Lower leg skin (tissue), 4 donors: ENCODE data around the gene PYHIN1. TPM values are rescaled to one million over a fixed set of nuclear protein-coding genes. Genes with fewer than 3 reads are reported as not detected.

Source experiments
- DNase-seq, 2 donors: peaks; one replicate each; pipeline ENCODE4 v3.0.0-alpha.2; 2019; ENCODE audit warnings: low spot score in 2 of 2
- H3K4me3 ChIP-seq: fragments of 200-600 bp; sonication (generic); 2 replicates; pipeline ENCODE4 v1.5.1; 2017; ENCODE audit warnings: mild to moderate bottlenecking, low read depth; ENCODE audit not compliant: poor library complexity, severe bottlenecking
- CTCF ChIP-seq, 3 donors: fragments of 450-650 bp; IDR thresholded peaks; one replicate each; pipeline ENCODE4 v1.5.1; 2016; ENCODE audit warnings: antibody characterized with exemption in 3 of 3, mild to moderate bottlenecking in 3 of 3, moderate library complexity in 2 of 3
- POLR2A ChIP-seq, 2 donors: fragments of 450-650 bp; IDR thresholded peaks; one replicate each; pipeline ENCODE4 v1.6.1; 2016 to 2017; ENCODE audit warnings: antibody characterized with exemption in 2 of 2, mild to moderate bottlenecking in 1 of 2, moderate library complexity in 1 of 2
- WGBS, 2 donors: methylation state at CpG; one replicate each; pipeline ENCODE4 v1.1.5; 2018; 5-methylcytosine and 5-hydroxymethylcytosine counted together
- intact Hi-C: fragments of 100-400 bp; cut with DNase I; formaldehyde crosslinking; loops from one replicate; pipeline ENCODE4 v1.15.0; 2023; ENCODE audit warnings: low total_unique reads
- total RNA-seq, 4 donors: library from RNA; depleted of rRNA; stranded (reverse); fragments of >200 nt; gene quantifications; one replicate each; pipeline ENCODE4 v1.1.0, GENCODE V29; 2016

PYHIN1 gene
- under 1 TPM in 1 of 4 donors, not detected in 3; 0.39 TPM for total RNA-seq

GRCh38 chr1:158931055-158931737 is at the start of gene PYHIN1:
Gene PYHIN1 (plus strand): TSS chr1:158931552. CDS start chr1:158936911, 5,359 bp downstream.
- DNase-seq, result no peak
- intact Hi-C loops, result no loop called here
- H3K4me3 ChIP-seq, result no peak within 1 kb of the TSS
- TF ChIP-seq POLR2A (IDR thresholded peaks at IDR 0.05) (no peak), CTCF (IDR thresholded peaks at IDR 0.05) (no peak)
- WGBS, 2 donors, result 54 to 61% methylated on average over 3 of the region's 3 CpGs

- intact Hi-C loops, result no loop called here
- TF ChIP-seq POLR2A (IDR thresholded peaks at IDR 0.05) (no peak), CTCF (IDR thresholded peaks at IDR 0.05) (no peak)
- H3K4me3 ChIP-seq, result no peak overlapping the region
- DNase-seq, result no peak
These were observed 37.7 kb upstream of the PYHIN1 start for GRCh38 chr1:158893654-158894053.

- intact Hi-C loops, result no loop called here
- no peak for TF ChIP-seq POLR2A (IDR thresholded peaks at IDR 0.05)
- no peak for TF ChIP-seq CTCF (IDR thresholded peaks at IDR 0.05)
- 45 to 68% methylated on average over 2 of the region's 2 CpGs for WGBS, 2 donors
- no peak for DNase-seq
- H3K4me3 ChIP-seq, result no peak overlapping the region
These were observed 32.6 kb upstream of the PYHIN1 start for GRCh38 chr1:158898722-158899121.

GRCh38 chr1:158901623-158902022 is 29.7 kb upstream of the PYHIN1 start:
- DNase-seq, result no peak
- WGBS, 2 donors, result 81 to 89% methylated on average over 3 of the region's 3 CpGs
- no peak overlapping the region for H3K4me3 ChIP-seq
- no peak for TF ChIP-seq CTCF (IDR thresholded peaks at IDR 0.05)
- TF ChIP-seq POLR2A (IDR thresholded peaks at IDR 0.05), result no peak
- intact Hi-C loops, result no loop called here

GRCh38 chr1:158916085-158916484 is 15.3 kb upstream of the PYHIN1 start:
- no peak for DNase-seq
- 23 to 25% methylated on average over 1 of the region's 1 CpG for WGBS, 2 donors
- TF ChIP-seq CTCF (IDR thresholded peaks at IDR 0.05), result no peak
- no peak for TF ChIP-seq POLR2A (IDR thresholded peaks at IDR 0.05)
- intact Hi-C loops, result no loop called here
- no peak overlapping the region for H3K4me3 ChIP-seq

GRCh38 chr1:158924677-158925076 is 6.7 kb upstream of the PYHIN1 start:
- H3K4me3 ChIP-seq, result no peak overlapping the region
- TF ChIP-seq POLR2A (IDR thresholded peaks at IDR 0.05) (no peak), CTCF (IDR thresholded peaks at IDR 0.05) (no peak)
- WGBS, 2 donors, result 57 to 68% methylated on average over 2 of the region's 2 CpGs
- intact Hi-C loops, result no loop called here
- DNase-seq, result no peak
